GM13977 (cell line): Measurements from ENCODE around the gene FARS2.

Experiments
- DNase-seq: peaks from one replicate; pipeline ENCODE4 v3.0.0; 2012; ENCODE audit warnings: low spot score
- in situ Hi-C: fragments of 300-500 bp; cut with MboI; formaldehyde crosslinking; loops from one replicate; pipeline ENCODE4 v1.12.0; 2022; ENCODE audit warnings: low sequenced_read_pairs, low pct_unique_long_range_greater_than_20kb, mixed read lengths, inconsistent platforms; ENCODE audit not compliant: unreplicated experiment
- TF ChIP-seq, protein P1 (sequence below): IDR thresholded peaks from 2 replicates; pipeline ENCODE4 v1.5.1; 2012; ENCODE audit warnings: mild to moderate bottlenecking, control low read depth; ENCODE audit not compliant: insufficient read depth; ENCODE audit errors: extremely low read depth, missing control alignments

Gene FARS2

GRCh38 chr6:5749016-5749650 is 487.8 kb downstream of the FARS2 start:
- TF ChIP-seq, protein P1, sequence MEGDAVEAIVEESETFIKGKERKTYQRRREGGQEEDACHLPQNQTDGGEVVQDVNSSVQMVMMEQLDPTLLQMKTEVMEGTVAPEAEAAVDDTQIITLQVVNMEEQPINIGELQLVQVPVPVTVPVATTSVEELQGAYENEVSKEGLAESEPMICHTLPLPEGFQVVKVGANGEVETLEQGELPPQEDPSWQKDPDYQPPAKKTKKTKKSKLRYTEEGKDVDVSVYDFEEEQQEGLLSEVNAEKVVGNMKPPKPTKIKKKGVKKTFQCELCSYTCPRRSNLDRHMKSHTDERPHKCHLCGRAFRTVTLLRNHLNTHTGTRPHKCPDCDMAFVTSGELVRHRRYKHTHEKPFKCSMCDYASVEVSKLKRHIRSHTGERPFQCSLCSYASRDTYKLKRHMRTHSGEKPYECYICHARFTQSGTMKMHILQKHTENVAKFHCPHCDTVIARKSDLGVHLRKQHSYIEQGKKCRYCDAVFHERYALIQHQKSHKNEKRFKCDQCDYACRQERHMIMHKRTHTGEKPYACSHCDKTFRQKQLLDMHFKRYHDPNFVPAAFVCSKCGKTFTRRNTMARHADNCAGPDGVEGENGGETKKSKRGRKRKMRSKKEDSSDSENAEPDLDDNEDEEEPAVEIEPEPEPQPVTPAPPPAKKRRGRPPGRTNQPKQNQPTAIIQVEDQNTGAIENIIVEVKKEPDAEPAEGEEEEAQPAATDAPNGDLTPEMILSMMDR = no peak
- no peak for DNase-seq
- in situ Hi-C loops = no loop called here

DNA sequence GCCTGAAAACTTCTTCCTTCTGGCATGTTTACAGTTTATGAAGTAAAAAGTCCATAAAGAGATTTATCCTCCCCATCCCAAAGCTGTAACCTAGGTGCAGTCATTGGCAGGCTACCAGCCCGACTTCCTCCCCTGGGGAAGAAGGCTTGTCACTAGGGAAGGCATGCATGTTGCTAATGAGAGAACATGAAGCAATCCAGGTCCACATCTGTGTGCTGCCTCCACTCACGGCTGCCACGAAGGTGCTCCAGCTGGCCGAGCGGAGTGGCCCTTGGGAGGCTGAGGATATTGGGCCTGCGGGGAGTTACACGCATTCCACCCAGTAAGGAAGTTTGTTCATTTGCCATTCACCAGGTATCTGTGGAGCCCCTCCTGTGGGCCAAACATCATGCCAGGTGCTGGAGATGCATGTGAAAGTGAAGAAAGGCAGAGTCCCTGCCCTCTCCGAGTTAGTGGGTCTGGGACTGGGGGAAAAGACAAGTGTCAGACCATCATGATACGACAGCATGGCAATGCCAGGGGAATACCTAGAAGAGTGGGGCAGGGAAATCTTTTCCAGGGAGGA is 488.4 kb downstream of the FARS2 start:
- no peak for DNase-seq
- TF ChIP-seq, protein P1 = no peak
- in situ Hi-C loops = no loop called here

DNA sequence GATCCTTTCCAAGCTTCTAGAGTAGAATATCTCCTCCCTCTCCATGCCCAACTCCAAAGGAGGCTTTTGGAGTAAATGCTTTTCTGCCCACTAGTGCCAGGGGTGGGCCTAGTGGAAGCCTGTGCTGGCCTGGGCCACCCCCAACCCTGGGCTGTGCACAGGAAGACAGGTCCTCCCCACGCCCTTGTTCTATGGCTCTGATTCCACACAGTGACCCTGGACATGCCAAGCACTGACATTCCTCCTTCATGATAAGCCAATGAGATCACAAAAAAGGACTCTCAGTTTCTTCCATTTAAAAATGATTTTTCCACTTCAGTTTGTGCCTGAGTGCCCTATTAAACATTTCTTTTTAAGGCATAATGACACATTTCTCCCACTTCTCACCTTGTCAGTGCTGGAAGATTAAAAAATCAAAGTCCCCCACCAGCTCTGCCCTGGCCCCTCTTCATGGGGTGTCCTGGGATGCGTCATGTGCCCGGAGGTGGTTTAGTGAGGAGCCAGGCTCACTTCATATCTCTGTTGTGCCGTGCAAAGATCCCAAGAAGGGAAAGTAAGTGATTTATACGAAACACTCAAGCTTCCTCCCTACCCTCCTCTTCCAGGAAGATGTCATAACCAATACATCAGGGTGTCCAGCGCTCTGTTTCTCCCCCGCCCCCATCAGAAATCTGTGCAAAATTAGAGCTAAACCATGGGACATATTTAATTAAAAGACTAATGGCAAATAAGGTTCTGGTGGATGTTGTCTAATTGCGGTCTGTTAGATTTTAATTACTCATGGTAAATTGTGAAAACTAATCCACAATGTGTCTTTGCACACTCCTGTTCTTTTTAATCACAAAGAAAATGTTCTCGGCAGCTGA is 490.4 kb downstream of the FARS2 start:
- in situ Hi-C loops = no loop called here

GRCh38 chr6:5752391-5752680 is 491.0 kb downstream of the FARS2 start:
- TF ChIP-seq, protein P1 = no peak
- no peak for DNase-seq
- in situ Hi-C loops = no loop called here

More for the DNA sequence above, 490.4 kb downstream of the FARS2 start:
- TF ChIP-seq, protein P1 = no peak
- no peak for DNase-seq

DNA sequence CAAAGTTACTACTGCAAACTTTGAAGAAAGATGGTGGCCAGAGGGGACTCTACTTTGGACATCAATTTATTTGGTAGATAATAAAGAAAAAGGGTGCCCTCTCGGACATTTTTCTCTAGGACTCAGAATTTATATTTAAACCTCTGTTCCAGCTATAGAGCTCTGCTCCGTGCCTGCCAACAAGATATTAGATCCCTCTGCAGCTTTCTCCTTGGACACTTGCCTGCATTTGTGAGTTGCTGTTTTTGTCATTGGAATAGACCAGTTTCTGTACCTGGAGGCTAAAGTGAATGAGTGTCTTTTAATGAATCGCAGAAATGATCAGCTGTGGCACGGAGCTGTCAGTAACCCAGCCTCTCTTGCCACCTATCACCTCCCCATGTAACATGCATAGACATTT is 491.9 kb downstream of the FARS2 start:
- in situ Hi-C loops = no loop called here
- TF ChIP-seq, protein P1 = no peak

GRCh38 chr6:5754904-5755303 is 493.6 kb downstream of the FARS2 start:
- no peak for DNase-seq
- TF ChIP-seq, protein P1 = no peak
- in situ Hi-C loops = no loop called here

More for the DNA sequence above, 491.9 kb downstream of the FARS2 start:
- DNase-seq = no peak
